HEK293 (cell line): ENCODE results near the gene MARK3.
A peak's percentile ranks its signal among the peaks of the same experiment; 100 is the strongest.

ENCODE experiments used
- CTCF ChIA-PET: fragments of 350-600 bp; formaldehyde crosslinking; extraction: SDS; loops from one replicate; lab custom pipeline; 2021; ENCODE audit warnings: antibody characterized with exemption; lab: Yijun Ruan, JAX
- POLR2A ChIA-PET: fragments of 300-600 bp; formaldehyde crosslinking; extraction: SDS; loops from one replicate; lab custom pipeline; 2020; ENCODE audit warnings: antibody characterized with exemption, inconsistent platforms; lab: Yijun Ruan, JAX
- H3K27ac ChIP-seq: fragments of 200-500 bp; sonication (Bioruptor generic); 2 replicates; pipeline ENCODE4 v1.5.1; 2014; ENCODE audit warnings: low read depth, low read length, control low read depth, inconsistent platforms; ENCODE audit errors: extremely low read depth
- H3K36me3 ChIP-seq, 2 experiments: fragments of 200-500 bp in 1 of 2; sonication (Bioruptor generic) in 1 of 2; 1 replicate in 1 of 2; 2 replicates in 1 of 2; pipeline ENCODE4 v1.5.1; 2014 to 2017; ENCODE audit warnings: inconsistent platforms in 2 of 2, low read length in 2 of 2; ENCODE audit not compliant: control insufficient read depth in 2 of 2, insufficient read depth in 1 of 2
- H3K4me1 ChIP-seq: fragments of 200-500 bp; sonication (Bioruptor generic); 2 replicates; pipeline ENCODE4 v1.5.1; 2014; ENCODE audit warnings: mild to moderate bottlenecking, low read length, inconsistent platforms; ENCODE audit not compliant: control insufficient read depth, insufficient read depth
- H3K4me3 ChIP-seq: 2 replicates; pipeline ENCODE4 v1.5.1; 2011; ENCODE audit warnings: low read depth, mild to moderate bottlenecking, control low read depth, low read length, moderate library complexity
- H3K9me3 ChIP-seq: fragments of 200-500 bp; sonication (Bioruptor generic); 2 replicates; pipeline ENCODE4 v1.5.1; 2014; ENCODE audit warnings: low read depth, low read length, inconsistent platforms; ENCODE audit not compliant: control insufficient read depth, insufficient read depth
- GLIS1 ChIP-seq: fragments of 450-650 bp; formaldehyde crosslinking; IDR thresholded peaks from 2 replicates; pipeline ENCODE4 v1.5.1; 2016; ENCODE audit warnings: missing biosample characterization, missing genetic modification characterization
- GLIS2 ChIP-seq: fragments of 450-650 bp; formaldehyde crosslinking; IDR thresholded peaks from 2 replicates; pipeline ENCODE4 v1.5.1; 2016; ENCODE audit warnings: missing biosample characterization, missing genetic modification characterization
- ZNF121 ChIP-seq: fragments of 450-650 bp; formaldehyde crosslinking; IDR thresholded peaks from 2 replicates; pipeline ENCODE4 v1.5.1; 2016; ENCODE audit warnings: missing biosample characterization, missing genetic modification characterization
- ZNF132 ChIP-seq: fragments of 450-650 bp; formaldehyde crosslinking; IDR thresholded peaks from 2 replicates; pipeline ENCODE4 v1.5.1; 2017; ENCODE audit warnings: missing biosample characterization, missing genetic modification characterization, borderline replicate concordance
- ZNF175 ChIP-seq: fragments of 450-650 bp; formaldehyde crosslinking; IDR thresholded peaks from 2 replicates; pipeline ENCODE4 v1.5.1; 2016; ENCODE audit warnings: missing biosample characterization, missing genetic modification characterization
- ZNF24 ChIP-seq: fragments of 450-650 bp; formaldehyde crosslinking; IDR thresholded peaks from 2 replicates; pipeline ENCODE4 v1.5.1; 2016; ENCODE audit warnings: missing biosample characterization, missing genetic modification characterization
- ZNF423 ChIP-seq: fragments of 450-650 bp; formaldehyde crosslinking; IDR thresholded peaks from 2 replicates; pipeline ENCODE4 v1.5.1; 2016; ENCODE audit warnings: missing biosample characterization, missing genetic modification characterization
- ZNF510 ChIP-seq: fragments of 450-650 bp; formaldehyde crosslinking; IDR thresholded peaks from 2 replicates; pipeline ENCODE4 v1.5.1; 2018; ENCODE audit warnings: mild to moderate bottlenecking, missing genetic modification characterization, missing biosample characterization; ENCODE audit not compliant: insufficient replicate concordance
- ZNF529 ChIP-seq: fragments of 450-650 bp; formaldehyde crosslinking; IDR thresholded peaks from 2 replicates; pipeline ENCODE4 v1.5.1; 2017; ENCODE audit warnings: missing genetic modification characterization, missing biosample characterization; ENCODE audit not compliant: insufficient replicate concordance
- ZNF571 ChIP-seq: fragments of 450-650 bp; formaldehyde crosslinking; IDR thresholded peaks from 2 replicates; pipeline ENCODE4 v1.5.0; 2017; ENCODE audit warnings: missing biosample characterization, missing genetic modification characterization
- ZNF707 ChIP-seq: fragments of 450-650 bp; formaldehyde crosslinking; IDR thresholded peaks from 2 replicates; pipeline ENCODE4 v1.5.1; 2016; ENCODE audit warnings: missing biosample characterization, missing genetic modification characterization
- ZNF747 ChIP-seq: fragments of 450-650 bp; formaldehyde crosslinking; IDR thresholded peaks from 2 replicates; pipeline ENCODE4 v1.5.1; 2016; ENCODE audit warnings: missing biosample characterization, missing genetic modification characterization
- ZNF777 ChIP-seq: fragments of 450-650 bp; formaldehyde crosslinking; IDR thresholded peaks from 2 replicates; pipeline ENCODE4 v1.5.1; 2017; ENCODE audit warnings: missing biosample characterization, missing genetic modification characterization, borderline replicate concordance
- TF ChIP-seq, protein P1 (sequence below): fragments of 450-650 bp; formaldehyde crosslinking; IDR thresholded peaks from 2 replicates; pipeline ENCODE4 v1.5.1; 2016; ENCODE audit warnings: missing biosample characterization, missing genetic modification characterization
- TF ChIP-seq, protein P2 (sequence below): fragments of 450-650 bp; formaldehyde crosslinking; conservative IDR thresholded peaks from 2 replicates; pipeline ENCODE4 v1.5.1; 2016; ENCODE audit warnings: low read depth, missing biosample characterization, missing genetic modification characterization
- TF ChIP-seq, protein P3 (sequence below): fragments of 450-650 bp; formaldehyde crosslinking; IDR thresholded peaks from 2 replicates; pipeline ENCODE4 v1.5.1; 2017; ENCODE audit warnings: missing biosample characterization, missing genetic modification characterization
- TF ChIP-seq, protein P4 (sequence below): fragments of 450-650 bp; formaldehyde crosslinking; IDR thresholded peaks from 2 replicates; pipeline ENCODE4 v1.5.1; 2016; ENCODE audit warnings: missing biosample characterization, missing genetic modification characterization

The MARK3 gene

DNA sequence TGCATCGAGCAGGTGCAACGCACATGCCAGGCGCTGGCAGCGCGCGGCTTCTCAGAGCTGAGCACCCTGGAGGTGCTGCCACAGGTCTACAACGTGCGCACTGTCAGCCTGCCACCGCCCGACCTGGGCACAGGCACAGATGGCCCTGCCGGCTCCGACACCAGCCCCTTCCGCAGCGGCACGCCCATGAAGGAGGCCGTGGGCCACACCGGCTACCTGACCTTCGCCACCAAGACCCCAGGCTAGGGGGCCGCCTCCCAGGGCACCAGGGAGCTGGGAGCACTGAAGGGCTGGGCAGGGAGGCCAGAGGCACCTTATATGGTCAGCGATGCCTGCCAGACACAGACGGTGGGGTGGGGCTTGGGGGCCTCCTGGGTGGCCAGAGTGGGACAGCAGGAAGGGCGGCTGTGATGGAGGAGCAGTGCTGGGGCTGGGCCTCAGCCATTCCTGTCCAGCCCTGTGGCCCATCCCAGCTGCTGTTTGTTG lies 149.4 kb downstream of the MARK3 start:
- Histone ChIP-seq H3K36me3 (peaks cover 0 to 19% of the 10 kb centered on the region in 2 experiments; a peak in 1 of 3 replicates), H3K27ac (no peak overlapping the region)
- CTCF ChIA-PET: no interaction called here

DNA sequence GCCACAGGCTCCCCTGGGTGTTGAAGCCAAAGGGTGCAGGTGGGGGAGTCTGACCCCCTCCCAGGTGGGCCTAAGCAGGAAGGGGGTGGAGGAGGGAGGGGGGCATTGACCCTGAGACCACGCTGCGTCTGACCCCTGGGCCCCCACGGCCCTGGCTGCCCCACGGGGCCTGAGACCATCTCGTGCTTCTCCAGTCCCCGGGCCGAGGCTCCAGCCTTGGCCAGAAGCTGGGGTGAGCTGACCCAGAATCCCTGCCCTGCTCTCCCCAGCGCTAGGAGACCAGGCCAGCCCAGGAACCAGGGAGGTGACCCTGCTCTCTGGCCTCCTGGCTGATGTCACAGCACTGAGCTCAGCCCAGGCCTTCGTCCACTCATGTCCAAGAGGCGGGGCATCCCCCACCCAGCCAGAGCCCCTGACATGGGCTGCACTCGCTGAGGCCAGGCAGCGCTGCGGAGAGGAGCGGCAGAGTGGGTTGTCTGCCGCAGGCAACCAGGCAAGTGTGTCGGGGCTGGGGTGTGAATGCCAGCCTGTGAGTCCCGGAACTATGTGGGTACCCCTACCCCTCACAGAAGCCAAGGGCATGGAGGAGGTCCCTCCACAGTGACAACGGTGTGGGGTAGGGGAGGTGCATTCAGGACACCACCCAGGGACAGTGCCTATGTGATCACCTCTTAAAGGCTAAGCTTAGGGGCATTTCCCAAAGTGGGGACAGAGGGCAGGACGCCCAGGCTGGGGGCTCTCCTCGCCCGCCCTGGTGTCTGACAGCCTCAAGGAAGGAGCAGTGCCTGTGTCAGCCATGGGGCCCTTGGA lies 150.1 kb downstream of the MARK3 start:
- H3K27ac ChIP-seq: no peak overlapping the region
- H3K9me3 ChIP-seq: no peaks in the 10 kb centered on the region
- ChIA-PET POLR2A (interaction anchor here (1.5 to 3.9 kb wide), 2 partner anchors 13 to 15 kb away, joined by 6 to 19 read pairs; partner anchors contain the start of gene CKB), CTCF (no interaction called here)
- no peak for TF ChIP-seq ZNF707 (tag by site-specific recombination)
- TF ChIP-seq GLIS2: no peak; the same call in 1 of the 2 replicates
- H3K36me3 ChIP-seq: peaks cover 0 to 19% of the 10 kb centered on the region in 2 experiments; a peak in 1 of 3 replicates
- 0 out of 2 replicates have a peak, but pooled peaks cover under 1% of the 10 kb centered on the region for H3K4me1 ChIP-seq
- H3K4me3 ChIP-seq: no peak overlapping the region

More for the DNA sequence above, 149.4 kb downstream of the MARK3 start:
- no peak overlapping the region for H3K4me3 ChIP-seq
- H3K4me1 ChIP-seq: peaks cover 3% of the 10 kb centered on the region; the same call in 1 of the 2 replicates
- POLR2A ChIA-PET: interaction anchor here (0.6 to 3.9 kb wide), 4 partner anchors 12 to 48 kb away, joined by 3 to 19 read pairs (median 4); partner anchors contain the start of gene CKB
- TF ChIP-seq GLIS1 (peak; percentile 77), ZNF529 (tag by site-specific recombination) (no peak), GLIS2 (peak; percentile 61)
- H3K9me3 ChIP-seq: no peaks in the 10 kb centered on the region

DNA sequence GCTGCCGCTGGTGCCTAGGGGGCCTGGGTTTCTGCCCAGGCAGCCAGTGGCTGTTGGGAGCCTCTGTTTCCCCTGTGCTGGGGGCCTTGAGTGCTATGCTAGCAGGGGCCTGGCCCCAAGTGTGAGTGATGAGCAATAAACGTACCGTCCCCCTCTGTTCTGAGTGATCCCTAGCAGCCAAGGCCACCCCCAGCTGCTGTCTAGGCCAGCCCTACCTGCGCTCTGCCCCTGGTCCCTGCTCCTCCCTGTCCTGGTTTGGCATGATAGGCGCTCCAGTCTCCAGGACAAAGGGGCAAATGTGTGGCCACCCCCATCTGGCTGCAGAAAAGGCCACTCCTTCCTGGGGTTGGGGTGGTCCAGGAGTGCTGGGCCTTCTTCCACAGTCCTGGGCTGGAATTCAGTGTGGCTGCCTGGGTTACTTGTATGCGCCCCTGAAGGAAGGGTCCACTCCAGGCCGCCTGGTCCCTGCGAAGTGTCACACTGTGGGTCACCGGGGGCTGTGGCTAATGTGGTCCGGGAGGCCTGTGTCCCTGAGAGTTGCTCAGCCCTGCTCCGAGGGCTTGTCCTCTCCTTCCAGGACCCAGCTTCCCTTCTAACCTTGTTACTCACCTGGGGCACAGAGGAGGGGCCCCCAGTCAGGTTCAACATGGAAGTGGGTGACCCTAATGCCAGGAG lies 150.8 kb downstream of the MARK3 start:
- POLR2A ChIA-PET: interaction anchor here (0.8 to 3.9 kb wide), 3 partner anchors 13 to 15 kb away, joined by 4 to 19 read pairs (median 6); partner anchors contain the start of gene CKB

DNA sequence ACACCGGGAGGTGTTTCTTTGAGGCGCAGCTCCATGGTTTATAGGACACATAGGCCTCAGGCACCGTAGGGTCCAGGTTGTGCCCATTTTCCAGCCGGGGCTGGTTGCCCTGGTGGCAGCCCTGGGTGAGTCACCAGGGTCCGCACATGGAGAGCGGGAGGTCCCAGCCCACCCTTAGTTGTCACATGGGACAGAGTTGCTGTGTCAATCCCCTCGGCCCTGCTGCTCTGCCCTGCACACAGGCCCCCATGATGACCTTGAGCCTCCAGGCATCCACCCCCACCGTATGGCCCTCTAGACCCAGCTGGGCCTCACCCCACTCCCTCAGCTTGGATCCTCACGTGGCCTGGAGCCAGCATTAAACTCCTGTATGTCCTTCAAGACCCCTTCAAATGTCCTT lies 151.5 kb downstream of the MARK3 start:
- Histone ChIP-seq H3K4me1 (0 out of 2 replicates have a peak, but pooled peaks cover 5% of the 10 kb centered on the region), H3K36me3 (peaks cover 0 to 14% of the 10 kb centered on the region in 2 experiments; a peak in 1 of 3 replicates), H3K4me3 (no peak overlapping the region), H3K9me3 (no peaks in the 10 kb centered on the region), H3K27ac (no peak overlapping the region)
- POLR2A ChIA-PET: interaction anchor here (0.6 to 1.2 kb wide), 3 partner anchors 15 to 435 kb away, joined by 3 to 5 read pairs (median 4); no protein-coding TSS in a partner anchor
- TF ChIP-seq, protein P1, sequence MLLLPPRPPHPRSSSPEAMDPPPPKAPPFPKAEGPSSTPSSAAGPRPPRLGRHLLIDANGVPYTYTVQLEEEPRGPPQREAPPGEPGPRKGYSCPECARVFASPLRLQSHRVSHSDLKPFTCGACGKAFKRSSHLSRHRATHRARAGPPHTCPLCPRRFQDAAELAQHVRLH (tag by site-specific recombination): no peak
- TF ChIP-seq, protein P2, sequence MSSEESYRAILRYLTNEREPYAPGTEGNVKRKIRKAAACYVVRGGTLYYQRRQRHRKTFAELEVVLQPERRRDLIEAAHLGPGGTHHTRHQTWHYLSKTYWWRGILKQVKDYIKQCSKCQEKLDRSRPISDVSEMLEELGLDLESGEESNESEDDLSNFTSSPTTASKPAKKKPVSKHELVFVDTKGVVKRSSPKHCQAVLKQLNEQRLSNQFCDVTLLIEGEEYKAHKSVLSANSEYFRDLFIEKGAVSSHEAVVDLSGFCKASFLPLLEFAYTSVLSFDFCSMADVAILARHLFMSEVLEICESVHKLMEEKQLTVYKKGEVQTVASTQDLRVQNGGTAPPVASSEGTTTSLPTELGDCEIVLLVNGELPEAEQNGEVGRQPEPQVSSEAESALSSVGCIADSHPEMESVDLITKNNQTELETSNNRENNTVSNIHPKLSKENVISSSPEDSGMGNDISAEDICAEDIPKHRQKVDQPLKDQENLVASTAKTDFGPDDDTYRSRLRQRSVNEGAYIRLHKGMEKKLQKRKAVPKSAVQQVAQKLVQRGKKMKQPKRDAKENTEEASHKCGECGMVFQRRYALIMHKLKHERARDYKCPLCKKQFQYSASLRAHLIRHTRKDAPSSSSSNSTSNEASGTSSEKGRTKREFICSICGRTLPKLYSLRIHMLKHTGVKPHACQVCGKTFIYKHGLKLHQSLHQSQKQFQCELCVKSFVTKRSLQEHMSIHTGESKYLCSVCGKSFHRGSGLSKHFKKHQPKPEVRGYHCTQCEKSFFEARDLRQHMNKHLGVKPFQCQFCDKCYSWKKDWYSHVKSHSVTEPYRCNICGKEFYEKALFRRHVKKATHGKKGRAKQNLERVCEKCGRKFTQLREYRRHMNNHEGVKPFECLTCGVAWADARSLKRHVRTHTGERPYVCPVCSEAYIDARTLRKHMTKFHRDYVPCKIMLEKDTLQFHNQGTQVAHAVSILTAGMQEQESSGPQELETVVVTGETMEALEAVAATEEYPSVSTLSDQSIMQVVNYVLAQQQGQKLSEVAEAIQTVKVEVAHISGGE (tag by site-specific recombination): no peak
- no peak for TF ChIP-seq ZNF777 (tag by site-specific recombination)
- TF ChIP-seq ZNF423 (tag by site-specific recombination): no peak
- no peak for TF ChIP-seq ZNF175
- no peak for TF ChIP-seq ZNF571 (tag by site-specific recombination)
- TF ChIP-seq, all 188 proteins: peak for 0
- CTCF ChIA-PET: interaction anchor here (0.5 to 0.6 kb wide), 2 partner anchors 111 to 370 kb away, joined by 3 to 5 read pairs; no protein-coding TSS in a partner anchor

More for the DNA sequence above, 150.8 kb downstream of the MARK3 start:
- Histone ChIP-seq H3K4me1 (0 out of 2 replicates have a peak, but pooled peaks cover 5% of the 10 kb centered on the region), H3K27ac (no peak overlapping the region), H3K9me3 (no peaks in the 10 kb centered on the region), H3K36me3 (peaks cover 0 to 14% of the 10 kb centered on the region in 2 experiments; a peak in 1 of 3 replicates), H3K4me3 (no peak overlapping the region)
- TF ChIP-seq ZNF747 (tag by site-specific recombination): no peak
- TF ChIP-seq ZNF121 (tag by site-specific recombination): no peak
- no peak for TF ChIP-seq ZNF132 (tag by site-specific recombination)
- TF ChIP-seq GLIS2: 0 out of 2 replicates have a peak, but pooled peaks have one; percentile 11
- TF ChIP-seq, protein P3, sequence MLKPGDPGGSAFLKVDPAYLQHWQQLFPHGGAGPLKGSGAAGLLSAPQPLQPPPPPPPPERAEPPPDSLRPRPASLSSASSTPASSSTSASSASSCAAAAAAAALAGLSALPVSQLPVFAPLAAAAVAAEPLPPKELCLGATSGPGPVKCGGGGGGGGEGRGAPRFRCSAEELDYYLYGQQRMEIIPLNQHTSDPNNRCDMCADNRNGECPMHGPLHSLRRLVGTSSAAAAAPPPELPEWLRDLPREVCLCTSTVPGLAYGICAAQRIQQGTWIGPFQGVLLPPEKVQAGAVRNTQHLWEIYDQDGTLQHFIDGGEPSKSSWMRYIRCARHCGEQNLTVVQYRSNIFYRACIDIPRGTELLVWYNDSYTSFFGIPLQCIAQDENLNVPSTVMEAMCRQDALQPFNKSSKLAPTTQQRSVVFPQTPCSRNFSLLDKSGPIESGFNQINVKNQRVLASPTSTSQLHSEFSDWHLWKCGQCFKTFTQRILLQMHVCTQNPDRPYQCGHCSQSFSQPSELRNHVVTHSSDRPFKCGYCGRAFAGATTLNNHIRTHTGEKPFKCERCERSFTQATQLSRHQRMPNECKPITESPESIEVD (tag by site-specific recombination): no peak
- TF ChIP-seq ZNF510 (tag by site-specific recombination): no peak
- TF ChIP-seq GLIS1: peak; percentile 66
- no peak for TF ChIP-seq ZNF24 (tag by site-specific recombination)
- TF ChIP-seq, protein P4, sequence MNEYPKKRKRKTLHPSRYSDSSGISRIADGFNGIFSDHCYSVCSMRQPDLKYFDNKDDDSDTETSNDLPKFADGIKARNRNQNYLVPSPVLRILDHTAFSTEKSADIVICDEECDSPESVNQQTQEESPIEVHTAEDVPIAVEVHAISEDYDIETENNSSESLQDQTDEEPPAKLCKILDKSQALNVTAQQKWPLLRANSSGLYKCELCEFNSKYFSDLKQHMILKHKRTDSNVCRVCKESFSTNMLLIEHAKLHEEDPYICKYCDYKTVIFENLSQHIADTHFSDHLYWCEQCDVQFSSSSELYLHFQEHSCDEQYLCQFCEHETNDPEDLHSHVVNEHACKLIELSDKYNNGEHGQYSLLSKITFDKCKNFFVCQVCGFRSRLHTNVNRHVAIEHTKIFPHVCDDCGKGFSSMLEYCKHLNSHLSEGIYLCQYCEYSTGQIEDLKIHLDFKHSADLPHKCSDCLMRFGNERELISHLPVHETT (tag by site-specific recombination): no peak
- CTCF ChIA-PET: interaction anchor here (0.5 to 0.6 kb wide), 2 partner anchors 11 to 111 kb away, joined by 3 to 5 read pairs; no protein-coding TSS in a partner anchor
